Stimulated activated CD8-positive, alpha-beta memory T cell treated with anti-CD3 and anti-CD28 coated beads, Interleukin-2, amount 100 ng/mL, for 48 hours (primary cell): Measurements from ENCODE around the gene DOK7.

Experiments used
- DNase-seq, 2 donors: peaks; one replicate each; pipeline ENCODE4 v3.0.0-alpha.2; 2020; ENCODE audit warnings: low read depth in 2 of 2

Gene DOK7

GRCh38 chr4:3462321-3462789 lies 751 bp upstream of the DOK7 start:
- no peak for DNase-seq

GRCh38 chr4:3463556-3464348 lies 646 bp downstream of the DOK7 start:
- DNase-seq, result no peak

GRCh38 chr4:3464349-3464905 lies 1.3 kb downstream of the DOK7 start:
- no peak for DNase-seq

GRCh38 chr4:3464911-3465697 lies 2.0 kb downstream of the DOK7 start:
- no peak for DNase-seq

GRCh38 chr4:3465698-3466671 lies 2.9 kb downstream of the DOK7 start:
- DNase-seq, result no peak

GRCh38 chr4:3466691-3467600 lies 3.8 kb downstream of the DOK7 start:
- no peak for DNase-seq

- no peak for DNase-seq
Measured at GRCh38 chr4:3467601-3468031, 4.5 kb downstream of the DOK7 start.

GRCh38 chr4:3468154-3468553 lies 5.0 kb downstream of the DOK7 start:
- DNase-seq, result no peak

GRCh38 chr4:3468804-3469203 lies 5.7 kb downstream of the DOK7 start:
- DNase-seq, result no peak

GRCh38 chr4:3469386-3470243 lies 6.5 kb downstream of the DOK7 start:
- DNase-seq, result no peak

GRCh38 chr4:3470244-3471097 lies 7.4 kb downstream of the DOK7 start:
- DNase-seq, result no peak

- no peak for DNase-seq
Measured at GRCh38 chr4:3471098-3471760, 8.1 kb downstream of the DOK7 start.

- DNase-seq, result no peak
Measured at GRCh38 chr4:3471886-3472285, 8.8 kb downstream of the DOK7 start.

- no peak for DNase-seq
Measured at GRCh38 chr4:3472411-3473141, 9.5 kb downstream of the DOK7 start.

- no peak for DNase-seq
Measured at GRCh38 chr4:3473181-3473950, 10.3 kb downstream of the DOK7 start.

- no peak for DNase-seq
Measured at GRCh38 chr4:3473996-3474765, 11.1 kb downstream of the DOK7 start.
